Right lobe of liver (tissue), 6 donors: ENCODE results near the gene HES4. TPM values are rescaled to one million over a fixed set of nuclear protein-coding genes. Genes with fewer than 3 reads are reported as not detected.
"Not testable (repeated sequence)": the region's sequence is repeated elsewhere in the genome, so short reads cannot be mapped to it uniquely, and the experiment has no call there.

Source experiments
- ATAC-seq, 4 donors: fragments of 200-7000 bp; cut with Tn5 transposase; one replicate each; pipeline ENCODE4 v1.9.1; 2020; ENCODE audit warnings: mild to moderate bottlenecking in 4 of 4, moderate library complexity in 4 of 4
- DNase-seq, 3 donors: peaks; one replicate each; pipeline ENCODE4 v3.0.0-alpha.2; 2020
- H3K27ac ChIP-seq, 3 donors: fragments of 200-600 bp; one replicate each; pipeline ENCODE4 v1.8.0; 2022
- H3K27me3 ChIP-seq, 2 donors: fragments of 200-600 bp; one replicate each; pipeline ENCODE4 v1.8.0; 2022
- H3K36me3 ChIP-seq, 4 donors: fragments of 200-600 bp; sonication (generic) in 1 of 4; one replicate each; pipeline versions ENCODE4 v1.5.1 to v1.8.0; 2017 to 2022; ENCODE audit warnings: control low read depth in 1 of 4
- H3K4me1 ChIP-seq, 4 donors: fragments of 200-600 bp; sonication (generic) in 1 of 4; one replicate each; pipeline versions ENCODE4 v1.5.1 to v1.8.0; 2017 to 2022; ENCODE audit warnings: control low read depth in 1 of 4
- H3K4me3 ChIP-seq, 3 donors: fragments of 200-600 bp; one replicate each; pipeline ENCODE4 v1.8.0; 2022
- H3K9me3 ChIP-seq, 4 donors: fragments of 200-600 bp; sonication (generic) in 1 of 4; one replicate each; pipeline versions ENCODE4 v1.5.1 to v1.8.0; 2017 to 2022; ENCODE audit warnings: control low read depth in 1 of 4
- CTCF ChIP-seq, 4 donors: fragments of 200-600 bp in 3 of 4; fragments of 450-650 bp in 1 of 4; IDR thresholded peaks; one replicate each; pipeline versions ENCODE4 v1.5.1 to v1.8.0; 2016 to 2022; ENCODE audit warnings: antibody characterized with exemption in 4 of 4, mild to moderate bottlenecking in 2 of 4
- POLR2A ChIP-seq: fragments of 450-650 bp; IDR thresholded peaks from one replicate; pipeline ENCODE4 v1.6.1; 2017; ENCODE audit warnings: antibody characterized with exemption, mild to moderate bottlenecking
- WGBS: methylation state at CpG from one replicate; pipeline ENCODE4 v1.1.6; 2018; ENCODE audit warnings: low coverage, low lambda C conversion rate; ENCODE audit not compliant: insufficient coverage; ENCODE audit errors: missing lambda C conversion rate; 5-methylcytosine and 5-hydroxymethylcytosine counted together
- intact Hi-C, 2 donors: fragments of 100-400 bp; cut with DNase I; formaldehyde crosslinking; loops; one replicate each; pipeline versions ENCODE4 v1.11.2 to v1.14.1; 2022
- total RNA-seq, 6 experiments: library from RNA; depleted of rRNA in 2 of 6; stranded (reverse); fragments of >200 nt in 2 of 6; fragmentation: NEBNext Ultra II Directional in 3 of 6; extraction: Animal tissue kit (Norgen Biotek cat#: 25700) in 3 of 6; gene quantifications; one replicate each; pipeline versions ENCODE4 v1.1.0 to v1.2.4, GENCODE V29; 2016 to 2023
- donor health status: DM: no; HTN: yes; CAD: no.
- donor health status: DM: no; HTN: no; CAD: no.
- donor health status: DM: no; HTN: no; CAD: no.
- donor health status: DM: no; HTN: yes; CAD: no.
- donor health status: DM: no; HTN: yes; CAD: no.

HES4 gene
- total RNA-seq, 6 experiments from 2014 or later = 1.6 to 21.5 (median 5.2) TPM

- 59% methylated on average over 4 of the region's 20 CpGs for WGBS
- no peak for ATAC-seq
- Histone ChIP-seq H3K27me3 (no peaks in the 10 kb centered on the region), H3K27ac (peak overlapping the region in 1 of 3 donors; percentile 16), H3K36me3 (no peaks in the 10 kb centered on the region), H3K4me3 (no peak overlapping the region), H3K9me3 (no peaks in the 10 kb centered on the region), H3K4me1 (peaks cover 0 to 20% (median 5%) of the 10 kb centered on the region in 4 donors)
- intact Hi-C loops = no loop called here
- DNase-seq = peak in 1 of 3 donors; percentile 31
- TF ChIP-seq POLR2A (no peak), CTCF (IDR thresholded peaks at IDR 0.05) (peak; percentile 13 to 22 (median 20))
Observed at GRCh38 chr1:1014799-1015681, 15.1 kb upstream of the HES4 start.

- WGBS = 47% methylated on average over 3 of the region's 41 CpGs
- no peaks in the 10 kb centered on the region for H3K27me3 ChIP-seq
- ATAC-seq = peak in 2 of 4 donors; percentile 1 to 3
- intact Hi-C loops = no loop called here
- H3K27ac ChIP-seq = peak overlapping the region; percentile 85 to 93 (median 91)
- peak overlapping the region; percentile 54 to 79 (median 65) for H3K4me3 ChIP-seq
- DNase-seq = peak in 1 of 3 donors; percentile 30
- TF ChIP-seq POLR2A (no peak), CTCF (IDR thresholded peaks at IDR 0.05) (no peak)
- no peaks in the 10 kb centered on the region for H3K36me3 ChIP-seq
- peaks cover 0 to 19% (median 5%) of the 10 kb centered on the region in 4 donors for H3K4me1 ChIP-seq
- H3K9me3 ChIP-seq = no peaks in the 10 kb centered on the region
Observed at GRCh38 chr1:1013922-1014648, 14.2 kb upstream of the HES4 start.

GRCh38 chr1:1013105-1013921 is 13.4 kb upstream of the HES4 start, which contains the start of gene ISG15:
TSS of gene ISG15 (plus strand) at chr1:1013497. CDS start at chr1:1013574, 77 bp downstream.
- peak in 1 of 4 donors; percentile 8 for TF ChIP-seq CTCF (IDR thresholded peaks at IDR 0.05)
- peak; percentile 90 for TF ChIP-seq POLR2A
- Histone ChIP-seq H3K4me3 (peak within 1 kb of the TSS; percentile 54 to 79 (median 65)), H3K4me1 (peaks cover 0 to 16% (median 5%) of the 10 kb centered on the region in 4 donors), H3K9me3 (no peaks in the 10 kb centered on the region), H3K27ac (peak within 1 kb of the TSS; percentile 85 to 93 (median 91)), H3K27me3 (no peaks in the 10 kb centered on the region), H3K36me3 (no peaks in the 10 kb centered on the region)
- DNase-seq (peak; percentile 93 to 95 (median 94)), ATAC-seq (peak; percentile 94 to 98 (median 96))
- 2% methylated on average over 17 of the region's 30 CpGs for WGBS
- intact Hi-C loops = no loop called here

- 50% methylated on average over 13 of the region's 13 CpGs for WGBS
- Histone ChIP-seq H3K4me1 (peaks cover 0 to 16% (median 5%) of the 10 kb centered on the region in 4 donors), H3K27ac (peak overlapping the region; percentile 85 to 93 (median 91)), H3K4me3 (peak overlapping the region; percentile 54 to 79 (median 65))
- ATAC-seq = peak in 1 of 4 donors; percentile 4
- DNase-seq = peak; percentile 22 to 43 (median 31)
- H3K36me3 ChIP-seq, H3K9me3 ChIP-seq, intact Hi-C loops, H3K27me3 ChIP-seq: not testable (repeated sequence)
Observed at GRCh38 chr1:1012736-1013104, 12.8 kb upstream of the HES4 start.
